T-helper 17 cell (primary cell): Measurements from ENCODE around the gene MAST2. TPM values are rescaled to one million over a fixed set of nuclear protein-coding genes. Genes with fewer than 3 reads are reported as not detected.
"Not testable (repeated sequence)": the region's sequence is repeated elsewhere in the genome, so short reads cannot be mapped to it uniquely, and the experiment has no call there.

Source experiments
- ATAC-seq: fragments of 150-1000 bp; cut with Tn5 transposase; 2 replicates; pipeline ENCODE4 v1.10.0; 2021; ENCODE audit warnings: mild to moderate bottlenecking, moderate library complexity
- DNase-seq, 3 donors: peaks; one replicate each; pipeline versions ENCODE4 v3.0.0 to v3.0.0-alpha.2; 2020 to 2021
- H3K9me3 ChIP-seq: one replicate; pipeline ENCODE4 v1.7.0; 2013; ENCODE audit warnings: low read length, mild to moderate bottlenecking; ENCODE audit not compliant: control insufficient read depth, poor library complexity, severe bottlenecking
- H3K27ac Mint-ChIP-seq: one replicate; pipeline ENCODE4 v1.8.0; 2022; ENCODE audit warnings: mild to moderate bottlenecking, moderate library complexity, mixed read lengths
- H3K27me3 Mint-ChIP-seq: one replicate; pipeline ENCODE4 v1.8.0; 2022; ENCODE audit warnings: mixed read lengths
- H3K36me3 Mint-ChIP-seq: one replicate; pipeline ENCODE4 v1.8.0; 2022; ENCODE audit warnings: low read depth, mixed read lengths
- H3K4me1 Mint-ChIP-seq: one replicate; pipeline ENCODE4 v1.8.0; 2022; ENCODE audit warnings: mild to moderate bottlenecking, mixed read lengths
- H3K4me3 Mint-ChIP-seq: one replicate; pipeline ENCODE4 v1.8.0; 2022; ENCODE audit warnings: mild to moderate bottlenecking, moderate library complexity, mixed read lengths
- total RNA-seq, 4 donors: library from RNA in 2 of 4; stranded (reverse) in 2 of 4; gene quantifications; one replicate each; pipeline ENCODE4 v1.2.3 and lab custom pipeline; 2022 to 2026

The MAST2 gene
- total RNA-seq, 2 donors from 2014 or later, result 10.0 to 13.7 TPM

DNA sequence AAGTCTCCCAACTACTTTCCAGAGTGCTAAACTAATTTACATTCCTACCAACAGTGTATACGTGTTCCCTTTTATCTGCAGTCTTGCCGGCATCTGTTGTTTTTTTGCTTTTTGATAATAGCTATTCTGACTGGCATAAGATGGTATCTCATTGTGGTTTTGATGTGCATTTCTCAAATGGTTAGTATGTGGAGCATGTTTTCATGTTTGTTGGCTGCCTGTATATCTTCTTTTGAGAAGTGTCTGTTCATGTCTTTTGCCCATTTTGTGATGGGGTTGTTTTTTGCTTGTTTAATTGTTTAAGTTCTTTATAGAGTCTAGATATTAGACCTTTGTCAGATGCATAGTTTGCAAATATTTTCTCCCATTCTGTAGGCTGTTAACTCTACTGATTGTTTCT lies 46.6 kb downstream of the MAST2 start:
- no peaks in the 10 kb centered on the region for H3K9me3 ChIP-seq
- peaks cover 5% of the 10 kb centered on the region for H3K36me3 Mint-ChIP-seq
- no peak overlapping the region for H3K4me3 Mint-ChIP-seq
- H3K27me3 Mint-ChIP-seq, result no peaks in the 10 kb centered on the region
- H3K4me1 Mint-ChIP-seq, result peaks cover 3% of the 10 kb centered on the region
- no peak overlapping the region for H3K27ac Mint-ChIP-seq
- no peak for ATAC-seq
- no peak for DNase-seq

- no peaks in the 10 kb centered on the region for H3K9me3 ChIP-seq
- Mint-ChIP-seq H3K4me3 (no peak overlapping the region), H3K4me1 (peaks cover 2% of the 10 kb centered on the region), H3K36me3 (peaks cover 2% of the 10 kb centered on the region), H3K27ac (peak overlapping the region; percentile 3), H3K27me3 (no peaks in the 10 kb centered on the region)
- DNase-seq, result no peak
- no peak for ATAC-seq
Observed at GRCh38 chr1:45854724-45855123, 51.3 kb downstream of the MAST2 start.

- no peak overlapping the region for H3K4me3 Mint-ChIP-seq
- no peaks in the 10 kb centered on the region for H3K27me3 Mint-ChIP-seq
- H3K27ac Mint-ChIP-seq, result no peak overlapping the region
- ATAC-seq (no peak), DNase-seq (no peak)
- no peaks in the 10 kb centered on the region for H3K9me3 ChIP-seq
- H3K36me3 Mint-ChIP-seq, result peaks cover 2% of the 10 kb centered on the region
- peaks cover 8% of the 10 kb centered on the region for H3K4me1 Mint-ChIP-seq
Observed at GRCh38 chr1:45857101-45857700, 53.8 kb downstream of the MAST2 start.

DNA sequence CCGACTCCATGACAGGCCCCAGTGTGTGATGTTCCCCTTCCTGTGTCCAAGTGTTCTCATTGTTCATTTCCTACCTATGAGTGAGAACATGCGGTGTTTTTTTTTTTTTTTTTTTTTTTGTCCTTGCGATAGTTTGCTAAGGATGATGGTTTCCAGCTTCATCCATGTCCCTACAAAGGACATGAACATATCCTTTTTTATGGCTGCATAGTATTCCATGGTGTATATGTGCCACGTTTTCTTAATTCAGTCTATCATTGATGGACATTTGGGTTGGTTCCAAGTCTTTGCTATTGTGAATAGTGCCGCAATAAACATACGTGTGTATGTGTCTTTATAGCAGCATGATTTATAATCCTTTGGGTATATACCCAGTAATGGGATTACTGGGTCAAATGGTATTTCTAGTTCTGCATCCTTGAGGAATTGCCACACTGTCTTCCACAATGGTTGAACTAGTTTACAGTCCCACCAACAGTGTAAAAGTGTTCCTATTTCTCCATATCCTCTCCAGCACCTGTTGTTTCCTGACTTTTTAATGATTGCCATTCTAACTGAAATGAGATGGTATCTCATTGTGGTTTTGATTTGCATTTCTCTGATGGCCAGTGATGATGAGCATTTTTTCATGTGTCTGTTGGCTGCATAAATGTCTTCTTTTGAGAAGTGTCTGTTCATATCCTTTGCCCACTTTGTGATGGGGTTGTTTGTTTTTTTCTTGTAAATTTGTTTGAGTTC lies 54.5 kb downstream of the MAST2 start:
- H3K4me1 Mint-ChIP-seq, result peaks cover 11% of the 10 kb centered on the region
- not testable (repeated sequence) for H3K27ac Mint-ChIP-seq, H3K27me3 Mint-ChIP-seq, H3K9me3 ChIP-seq, H3K36me3 Mint-ChIP-seq, H3K4me3 Mint-ChIP-seq, DNase-seq, ATAC-seq

- Mint-ChIP-seq H3K4me1 (peaks cover 16% of the 10 kb centered on the region), H3K4me3 (no peak overlapping the region), H3K36me3 (peaks cover 1% of the 10 kb centered on the region), H3K27me3 (no peaks in the 10 kb centered on the region), H3K27ac (no peak overlapping the region)
- DNase-seq (no peak), ATAC-seq (no peak)
- no peaks in the 10 kb centered on the region for H3K9me3 ChIP-seq
Observed at GRCh38 chr1:45859221-45859620, 55.8 kb downstream of the MAST2 start.

DNA sequence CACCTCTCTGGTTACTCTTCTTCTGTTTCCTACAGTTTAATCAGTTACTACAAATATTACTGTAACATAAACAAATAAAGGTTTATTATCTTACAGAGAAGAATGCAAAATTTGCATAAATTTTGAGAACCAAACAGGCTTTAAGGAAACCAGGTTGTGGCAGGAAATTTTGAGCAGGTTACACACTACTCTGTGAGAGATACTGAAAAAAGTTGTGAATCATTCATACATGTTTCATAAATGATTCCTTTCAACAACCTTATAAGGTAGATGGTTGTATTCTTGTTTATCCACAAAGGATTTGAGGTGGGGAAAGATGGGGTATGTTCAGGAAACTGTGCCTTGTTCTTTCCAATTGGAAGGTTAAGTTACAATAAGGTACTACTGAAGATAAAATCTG lies 58.6 kb downstream of the MAST2 start:
- Mint-ChIP-seq H3K4me3 (no peak overlapping the region), H3K27ac (no peak overlapping the region), H3K4me1 (peaks cover 22% of the 10 kb centered on the region), H3K36me3 (no peaks in the 10 kb centered on the region), H3K27me3 (no peaks in the 10 kb centered on the region)
- no peaks in the 10 kb centered on the region for H3K9me3 ChIP-seq
- no peak for DNase-seq
- no peak for ATAC-seq

- H3K4me1 Mint-ChIP-seq, result peaks cover 24% of the 10 kb centered on the region
- no peak for DNase-seq
- H3K4me3 Mint-ChIP-seq, result no peak overlapping the region
- H3K36me3 Mint-ChIP-seq, result no peaks in the 10 kb centered on the region
- H3K9me3 ChIP-seq, result no peaks in the 10 kb centered on the region
- ATAC-seq, result no peak
- H3K27me3 Mint-ChIP-seq, result no peaks in the 10 kb centered on the region
- no peak overlapping the region for H3K27ac Mint-ChIP-seq
Observed at GRCh38 chr1:45863218-45863617, 59.8 kb downstream of the MAST2 start.

DNA sequence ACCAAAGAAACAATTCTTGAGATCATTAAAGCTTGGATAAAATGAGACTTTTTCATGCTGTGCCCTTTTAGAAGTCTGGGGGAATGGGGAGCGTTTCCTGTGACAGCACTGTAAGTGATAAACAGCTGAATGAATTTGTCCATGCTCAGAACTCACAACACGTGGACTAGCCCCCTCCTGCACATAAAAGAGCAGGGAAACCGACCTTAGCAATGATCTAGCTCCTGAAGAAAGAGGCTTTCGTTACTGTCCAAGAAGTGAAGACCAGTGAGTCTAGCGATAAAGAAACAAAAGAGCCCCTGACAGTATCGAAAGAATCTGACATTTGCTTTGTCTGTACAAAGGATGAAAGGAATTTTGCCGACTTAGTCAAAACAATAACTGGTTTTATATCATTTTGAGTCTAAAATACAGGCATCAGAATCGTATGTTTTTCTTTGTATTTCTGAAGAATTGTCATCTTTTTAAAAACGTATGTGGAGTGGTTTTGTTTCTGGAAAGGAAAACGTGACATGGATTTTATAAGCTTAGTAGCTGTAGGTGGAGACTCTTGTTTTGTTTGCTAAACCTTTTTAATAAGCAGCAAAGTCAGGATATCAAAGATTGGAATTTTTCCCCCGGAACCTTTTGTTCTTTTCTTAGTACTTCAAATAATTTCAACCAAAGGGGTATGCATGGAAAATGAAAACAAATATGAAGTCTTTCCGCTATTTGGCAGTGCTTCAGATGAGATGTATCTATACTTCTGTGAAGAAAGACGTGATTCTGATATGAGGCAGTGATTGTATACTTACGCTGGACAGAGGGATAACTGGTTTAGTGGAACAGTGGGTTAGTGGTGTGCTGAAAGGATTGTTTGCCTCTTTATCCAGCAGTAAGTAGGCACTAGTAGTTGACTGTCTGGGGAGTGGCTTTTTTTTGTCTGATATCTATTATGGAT lies 61.0 kb downstream of the MAST2 start:
- peaks cover 22% of the 10 kb centered on the region for H3K4me1 Mint-ChIP-seq
- H3K4me3 Mint-ChIP-seq, result peak overlapping the region; percentile 76
- DNase-seq (no peak), ATAC-seq (no peak)
- no peak overlapping the region for H3K27ac Mint-ChIP-seq
- no peaks in the 10 kb centered on the region for H3K27me3 Mint-ChIP-seq
- no peaks in the 10 kb centered on the region for H3K9me3 ChIP-seq
- H3K36me3 Mint-ChIP-seq, result no peaks in the 10 kb centered on the region

GRCh38 chr1:45867697-45868348 lies 64.4 kb downstream of the MAST2 start:
- Mint-ChIP-seq H3K4me3 (no peak overlapping the region), H3K27ac (no peak overlapping the region), H3K4me1 (peaks cover 16% of the 10 kb centered on the region), H3K36me3 (peaks cover 2% of the 10 kb centered on the region), H3K27me3 (no peaks in the 10 kb centered on the region)
- DNase-seq (no peak), ATAC-seq (no peak)
- H3K9me3 ChIP-seq, result no peaks in the 10 kb centered on the region

DNA sequence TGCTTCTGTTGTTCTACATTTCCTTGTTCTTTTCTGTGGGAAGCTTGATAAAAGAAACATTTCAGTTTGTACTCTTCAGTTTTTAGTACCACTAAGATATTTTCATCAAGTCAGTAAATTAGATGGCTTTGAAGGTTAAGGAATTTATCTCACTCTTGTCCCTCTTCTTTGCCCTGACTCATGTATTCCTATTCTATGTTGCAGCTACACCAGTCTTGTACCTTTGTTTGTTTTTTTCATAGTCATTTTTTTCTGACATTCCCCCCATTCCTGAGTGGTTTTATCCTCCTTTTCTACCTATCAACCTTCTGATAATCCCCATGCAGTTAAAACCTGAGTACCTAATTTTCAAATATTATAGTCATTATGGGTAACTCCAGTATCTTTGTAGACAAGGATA lies 65.4 kb downstream of the MAST2 start:
- Mint-ChIP-seq H3K36me3 (peaks cover 2% of the 10 kb centered on the region), H3K27me3 (no peaks in the 10 kb centered on the region), H3K4me3 (no peak overlapping the region), H3K4me1 (peaks cover 12% of the 10 kb centered on the region), H3K27ac (no peak overlapping the region)
- DNase-seq (no peak), ATAC-seq (no peak)
- no peaks in the 10 kb centered on the region for H3K9me3 ChIP-seq

- H3K4me1 Mint-ChIP-seq, result peaks cover 4% of the 10 kb centered on the region
- no peaks in the 10 kb centered on the region for H3K27me3 Mint-ChIP-seq
- H3K4me3 Mint-ChIP-seq, result no peak overlapping the region
- no peak for DNase-seq
- no peak overlapping the region for H3K27ac Mint-ChIP-seq
- peaks cover 2% of the 10 kb centered on the region for H3K36me3 Mint-ChIP-seq
- no peaks in the 10 kb centered on the region for H3K9me3 ChIP-seq
- no peak for ATAC-seq
Observed at GRCh38 chr1:45870500-45870899, 67.1 kb downstream of the MAST2 start.

- not testable (repeated sequence) for H3K27me3 Mint-ChIP-seq, H3K27ac Mint-ChIP-seq, H3K4me1 Mint-ChIP-seq, H3K4me3 Mint-ChIP-seq, ATAC-seq, H3K36me3 Mint-ChIP-seq, H3K9me3 ChIP-seq, DNase-seq
Observed at GRCh38 chr1:45872173-45872801, 68.9 kb downstream of the MAST2 start.
